IMR-90 (cell line): ENCODE data around the gene THPO. TPM values are rescaled to one million over a fixed set of nuclear protein-coding genes. Genes with fewer than 3 reads are reported as not detected.

Source experiments
- ATAC-seq: fragments of 200-7000 bp; cut with Tn5 transposase; 2 replicates; pipeline ENCODE4 v1.9.1; 2020; ENCODE audit warnings: low read depth, mild to moderate bottlenecking, moderate library complexity
- BruUV-seq: library from RNA; stranded (reverse); fragments of 400-500 nt; replicated peaks from 2 replicates; lab custom pipeline; 2021; lab: Mats Ljungman, UMichigan
- CTCF ChIA-PET: fragments of 300-600 bp; formaldehyde crosslinking; extraction: SDS; loops from one replicate; lab custom pipeline; 2021; ENCODE audit warnings: antibody characterized with exemption; lab: Yijun Ruan, JAX
- POLR2A ChIA-PET: fragments of 300-600 bp; sonication (Branson Sonifier 250); formaldehyde crosslinking; loops from one replicate; lab custom pipeline; 2022; ENCODE audit warnings: antibody characterized with exemption; ENCODE audit not compliant: unreplicated experiment; lab: Charles Lee
- DNase-seq: peaks from one replicate; pipeline ENCODE4 v3.0.0; 2013
- H2AFZ ChIP-seq: replicated peaks from 2 replicates; pipeline ENCODE3; 2013; ENCODE audit warnings: low read length, mild to moderate bottlenecking; ENCODE audit not compliant: poor library complexity
- H2AK5ac ChIP-seq: 2 replicates; pipeline ENCODE4 v1.6.1; 2013; ENCODE audit warnings: low read depth, low read length, inconsistent platforms
- H2AK9ac ChIP-seq: replicated peaks from 2 replicates; pipeline ENCODE3; 2013; ENCODE audit warnings: mild to moderate bottlenecking, low read depth, low read length, moderate library complexity; ENCODE audit not compliant: poor library complexity
- H2BK120ac ChIP-seq: 2 replicates; pipeline ENCODE4 v1.6.1; 2013; ENCODE audit warnings: low read depth, low read length, inconsistent platforms
- H2BK15ac ChIP-seq: 3 replicates; pipeline ENCODE4 v1.6.1; 2013; ENCODE audit warnings: low read depth, low read length, inconsistent platforms
- H2BK20ac ChIP-seq: 2 replicates; pipeline ENCODE4 v1.6.1; 2013; ENCODE audit warnings: low read depth, mild to moderate bottlenecking, inconsistent platforms, low read length, moderate library complexity
- H2BK5ac ChIP-seq: 2 replicates; pipeline ENCODE4 v1.6.1; 2013; ENCODE audit warnings: mild to moderate bottlenecking, low read depth, low read length, inconsistent platforms; ENCODE audit not compliant: poor library complexity, severe bottlenecking
- H3K14ac ChIP-seq: replicated peaks from 2 replicates; pipeline ENCODE4 v1.6.1; 2013; ENCODE audit warnings: low read depth, low read length, inconsistent platforms
- H3K18ac ChIP-seq: 2 replicates; pipeline ENCODE4 v1.6.1; 2013; ENCODE audit warnings: low read depth, low read length, control low read depth
- H3K23ac ChIP-seq: 2 replicates; pipeline ENCODE4 v1.6.1; 2013; ENCODE audit warnings: low read depth, low read length, inconsistent platforms
- H3K27ac ChIP-seq: 2 replicates; pipeline ENCODE4 v1.5.1; 2013; ENCODE audit warnings: mild to moderate bottlenecking, control low read depth, low read length; ENCODE audit not compliant: insufficient read depth
- H3K27me3 ChIP-seq: 2 replicates; pipeline ENCODE4 v1.6.1; 2013; ENCODE audit warnings: low read length; ENCODE audit not compliant: control insufficient read depth, insufficient read depth
- H3K36me3 ChIP-seq: 2 replicates; pipeline ENCODE4 v1.6.1; 2013; ENCODE audit warnings: low read length, mixed read lengths; ENCODE audit not compliant: control insufficient read depth, insufficient read depth
- H3K4ac ChIP-seq: 2 replicates; pipeline ENCODE4 v1.6.1; 2013; ENCODE audit warnings: low read depth, low read length, inconsistent platforms
- H3K4me1 ChIP-seq: 2 replicates; pipeline ENCODE4 v1.6.1; 2013; ENCODE audit warnings: low read length, mixed read lengths; ENCODE audit not compliant: control insufficient read depth, insufficient read depth
- H3K4me2 ChIP-seq: 2 replicates; pipeline ENCODE4 v1.6.1; 2013; ENCODE audit warnings: low read depth, mild to moderate bottlenecking, control low read depth, low read length, moderate library complexity
- H3K4me3 ChIP-seq: 2 replicates; pipeline ENCODE4 v1.5.1; 2013; ENCODE audit warnings: low read depth, mild to moderate bottlenecking, control low read depth, low read length, moderate library complexity; ENCODE audit not compliant: insufficient read depth
- H3K56ac ChIP-seq: 2 replicates; pipeline ENCODE4 v1.6.1; 2013; ENCODE audit warnings: low read length, inconsistent platforms; ENCODE audit not compliant: insufficient read depth; ENCODE audit errors: extremely low read depth
- H3K79me1 ChIP-seq, 2 experiments: 2 replicates each; pipeline ENCODE4 v1.6.1; 2013; ENCODE audit warnings: low read length in 2 of 2, inconsistent platforms in 1 of 2, low read depth in 1 of 2
- H3K9ac ChIP-seq: 2 replicates; pipeline ENCODE4 v1.6.1; 2013; ENCODE audit warnings: low read depth, low read length, control low read depth
- H3K9me1 ChIP-seq: 2 replicates; pipeline ENCODE4 v1.6.1; 2013; ENCODE audit warnings: low read length, inconsistent platforms; ENCODE audit not compliant: insufficient read depth
- H3K9me3 ChIP-seq: 2 replicates; pipeline ENCODE4 v1.6.1; 2013; ENCODE audit warnings: low read length; ENCODE audit not compliant: control insufficient read depth, insufficient read depth
- H4K20me1 ChIP-seq: 2 replicates; pipeline ENCODE4 v1.6.1; 2013; ENCODE audit warnings: low read length, inconsistent platforms; ENCODE audit not compliant: insufficient read depth
- H4K5ac ChIP-seq: 2 replicates; pipeline ENCODE4 v1.6.1; 2013; ENCODE audit warnings: mild to moderate bottlenecking, low read depth, low read length, control low read depth
- H4K8ac ChIP-seq, 2 experiments: 2 replicates each; pipeline ENCODE4 v1.6.1; 2013; ENCODE audit warnings: low read depth in 2 of 2, low read length in 2 of 2, control low read depth in 1 of 2, inconsistent platforms in 1 of 2
- H4K91ac ChIP-seq: 2 replicates; pipeline ENCODE4 v1.6.1; 2013; ENCODE audit warnings: low read depth, low read length, inconsistent platforms; ENCODE audit not compliant: insufficient read depth
- BHLHE40 ChIP-seq: fragments of 150-350 bp; IDR thresholded peaks from 2 replicates; pipeline ENCODE4 v1.6.1; 2016; ENCODE audit warnings: mild to moderate bottlenecking, low read depth, low read length
- CEBPB ChIP-seq: IDR thresholded peaks from 2 replicates; pipeline ENCODE4 v1.6.1; 2012; ENCODE audit warnings: low read depth, low read length, improper control_type of control experiment
- CHD1 ChIP-seq: IDR thresholded peaks from 2 replicates; pipeline ENCODE4 v1.6.1; 2012; ENCODE audit warnings: low read depth, low read length, improper control_type of control experiment
- ELK1 ChIP-seq: fragments of 150-350 bp; IDR thresholded peaks from 2 replicates; pipeline ENCODE4 v1.6.1; 2016; ENCODE audit warnings: low read depth, mild to moderate bottlenecking, low read length, moderate library complexity, borderline replicate concordance
- MAFK ChIP-seq: IDR thresholded peaks from 2 replicates; pipeline ENCODE4 v1.6.1; 2012; ENCODE audit warnings: low read depth, low read length, improper control_type of control experiment
- MXI1 ChIP-seq: IDR thresholded peaks from 2 replicates; pipeline ENCODE4 v1.6.1; 2012; ENCODE audit warnings: low read depth, mild to moderate bottlenecking, low read length, moderate library complexity, borderline replicate concordance
- POLR2A ChIP-seq: IDR thresholded peaks from 2 replicates; pipeline ENCODE4 v1.6.1; 2012; ENCODE audit warnings: mild to moderate bottlenecking, low read depth, low read length
- RAD21 ChIP-seq: IDR thresholded peaks from 2 replicates; pipeline ENCODE4 v1.6.1; 2012; ENCODE audit warnings: low read length, improper control_type of control experiment
- RCOR1 ChIP-seq: IDR thresholded peaks from 2 replicates; pipeline ENCODE4 v1.6.1; 2012; ENCODE audit warnings: mild to moderate bottlenecking, low read length, improper control_type of control experiment; ENCODE audit not compliant: insufficient replicate concordance
- RFX5 ChIP-seq: IDR thresholded peaks from 2 replicates; pipeline ENCODE4 v1.8.0; 2012; ENCODE audit warnings: low read depth, mild to moderate bottlenecking, low read length, moderate library complexity
- SMC3 ChIP-seq: fragments of 150-350 bp; IDR thresholded peaks from 2 replicates; pipeline ENCODE4 v1.6.1; 2016; ENCODE audit warnings: low read depth, mild to moderate bottlenecking, antibody characterized with exemption, low read length, moderate library complexity
- WGBS, 2 experiments: methylation state at CpG; one replicate each; pipeline versions ENCODE4 v1.1.5 to v1.1.7; 2013; ENCODE audit warnings: missing lambda C conversion rate in 2 of 2; ENCODE audit not compliant: insufficient read length in 1 of 2; ENCODE audit errors: extremely low coverage in 2 of 2; 5-methylcytosine and 5-hydroxymethylcytosine counted together
- dilution Hi-C: fragments of 300-500 bp; cut with HindIII; formaldehyde crosslinking; loops from one replicate; pipeline ENCODE4 v1.14.3; 2018; ENCODE audit warnings: low sequenced_read_pairs; ENCODE audit not compliant: unreplicated experiment
- in situ Hi-C: fragments of 300-500 bp; cut with MboI; formaldehyde crosslinking; loops from 3 replicates; pipeline ENCODE4 v1.14.3; 2019; ENCODE audit warnings: low sequenced_read_pairs, inconsistent platforms, mixed read lengths
- intact Hi-C: fragments of 100-400 bp; cut with micrococcal nuclease; formaldehyde crosslinking; loops from 2 replicates; pipeline ENCODE4 v1.10.0; 2022
- polyA plus RNA-seq, 3 experiments: library from polyadenylated mRNA; depleted of rRNA; stranded (reverse); fragments of >200 nt; gene quantifications; 2 replicates each; pipeline ENCODE4 v1.2.3, GENCODE V29; 2012; ENCODE audit warnings: low replicate concordance in 1 of 3
- total RNA-seq: library from RNA; depleted of rRNA; stranded (reverse); fragments of >200 nt; gene quantifications from 2 replicates; pipeline ENCODE4 v1.2.3, GENCODE V29; 2012
- TF ChIP-seq, protein P1 (sequence below): fragments of 150-350 bp; IDR thresholded peaks from 2 replicates; pipeline ENCODE4 v1.6.1; 2017; ENCODE audit warnings: mild to moderate bottlenecking, antibody characterized with exemption, low read length, low read depth
- TF ChIP-seq, protein P2 (sequence below): conservative IDR thresholded peaks from 2 replicates; pipeline ENCODE4 v1.5.1; 2012; ENCODE audit warnings: mild to moderate bottlenecking, low read depth, low read length, improper control_type of control experiment

The THPO gene
- total and polyA plus RNA-seq, 2 of the 4 experiments (the other 2 are of a cell fraction) = not detected

- intact Hi-C loops = loop anchor here (5.0 kb wide), 1 partner anchor 127 kb away; no protein-coding TSS in a partner anchor
- Histone ChIP-seq H2AK9ac (no peak overlapping the region), H2BK5ac (no peak overlapping the region), H4K5ac (no peak overlapping the region), H3K14ac (no peak overlapping the region), H2AK5ac (no peak overlapping the region), H4K91ac (no peak overlapping the region), H3K9ac (no peak overlapping the region), H3K27ac (no peak overlapping the region), H4K8ac (no peak overlapping the region), H3K4me3 (no peak overlapping the region), H3K23ac (no peak overlapping the region), H3K4me2 (no peak overlapping the region), H3K36me3 (no peaks in the 10 kb centered on the region), H3K9me1 (no peaks in the 10 kb centered on the region), H3K4me1 (no peaks in the 10 kb centered on the region), H3K27me3 (peaks cover 47% of the 10 kb centered on the region), H2BK20ac (no peak overlapping the region), H3K18ac (no peak overlapping the region), H2BK120ac (no peak overlapping the region), H4K20me1 (no peaks in the 10 kb centered on the region), H2AFZ (no peak overlapping the region), H2BK15ac (no peak overlapping the region), H3K4ac (no peak overlapping the region), H3K9me3 (no peaks in the 10 kb centered on the region), H3K79me1 (no peaks in the 10 kb centered on the region), H3K56ac (no peak overlapping the region)
- ChIA-PET POLR2A (no interaction called here), CTCF (interaction anchor here (0.6 kb wide), 1 partner anchor 15 kb away, joined by 3 read pairs; no protein-coding TSS in a partner anchor)
- no peak for ATAC-seq
- no peak for TF ChIP-seq RAD21
- TF ChIP-seq SMC3 = no peak
- no peak for TF ChIP-seq ELK1
- no peak for TF ChIP-seq BHLHE40
- no peak for TF ChIP-seq CHD1
- no peak for TF ChIP-seq CEBPB
- TF ChIP-seq MXI1 = no peak
- TF ChIP-seq, protein P1, sequence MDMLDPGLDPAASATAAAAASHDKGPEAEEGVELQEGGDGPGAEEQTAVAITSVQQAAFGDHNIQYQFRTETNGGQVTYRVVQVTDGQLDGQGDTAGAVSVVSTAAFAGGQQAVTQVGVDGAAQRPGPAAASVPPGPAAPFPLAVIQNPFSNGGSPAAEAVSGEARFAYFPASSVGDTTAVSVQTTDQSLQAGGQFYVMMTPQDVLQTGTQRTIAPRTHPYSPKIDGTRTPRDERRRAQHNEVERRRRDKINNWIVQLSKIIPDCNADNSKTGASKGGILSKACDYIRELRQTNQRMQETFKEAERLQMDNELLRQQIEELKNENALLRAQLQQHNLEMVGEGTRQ = no peak
- TF ChIP-seq RCOR1 = no peak
- no peak for TF ChIP-seq POLR2A
- TF ChIP-seq MAFK = no peak
- TF ChIP-seq, protein P2, sequence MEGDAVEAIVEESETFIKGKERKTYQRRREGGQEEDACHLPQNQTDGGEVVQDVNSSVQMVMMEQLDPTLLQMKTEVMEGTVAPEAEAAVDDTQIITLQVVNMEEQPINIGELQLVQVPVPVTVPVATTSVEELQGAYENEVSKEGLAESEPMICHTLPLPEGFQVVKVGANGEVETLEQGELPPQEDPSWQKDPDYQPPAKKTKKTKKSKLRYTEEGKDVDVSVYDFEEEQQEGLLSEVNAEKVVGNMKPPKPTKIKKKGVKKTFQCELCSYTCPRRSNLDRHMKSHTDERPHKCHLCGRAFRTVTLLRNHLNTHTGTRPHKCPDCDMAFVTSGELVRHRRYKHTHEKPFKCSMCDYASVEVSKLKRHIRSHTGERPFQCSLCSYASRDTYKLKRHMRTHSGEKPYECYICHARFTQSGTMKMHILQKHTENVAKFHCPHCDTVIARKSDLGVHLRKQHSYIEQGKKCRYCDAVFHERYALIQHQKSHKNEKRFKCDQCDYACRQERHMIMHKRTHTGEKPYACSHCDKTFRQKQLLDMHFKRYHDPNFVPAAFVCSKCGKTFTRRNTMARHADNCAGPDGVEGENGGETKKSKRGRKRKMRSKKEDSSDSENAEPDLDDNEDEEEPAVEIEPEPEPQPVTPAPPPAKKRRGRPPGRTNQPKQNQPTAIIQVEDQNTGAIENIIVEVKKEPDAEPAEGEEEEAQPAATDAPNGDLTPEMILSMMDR = no peak
- no peak for TF ChIP-seq RFX5
- no TSS peak for BruUV-seq
- 80% methylated on average over 3 of the region's 5 CpGs; no CpG with 5 or more reads in 1 of the 2 experiments for WGBS, 2 experiments
- no peak for DNase-seq
- dilution Hi-C loops = no loop called here
- in situ Hi-C loops = no loop called here
Observed at GRCh38 chr3:184395320-184395660, 17.3 kb upstream of the THPO start.
